GM18951 (cell line): Measurements from ENCODE around the gene FIBP.

Experiments used
- POLR2A ChIP-seq: IDR thresholded peaks from 4 replicates; pipeline ENCODE4 v1.6.1; 2011; ENCODE audit warnings: mild to moderate bottlenecking; ENCODE audit not compliant: insufficient read length, insufficient read depth; ENCODE audit errors: extremely low read depth
- in situ Hi-C: fragments of 300-500 bp; cut with MboI; formaldehyde crosslinking; loops from one replicate; pipeline ENCODE4 v1.12.0; 2022; ENCODE audit warnings: low sequenced_read_pairs, mixed read lengths, inconsistent platforms; ENCODE audit not compliant: unreplicated experiment

Gene FIBP

GRCh38 chr11:65865550-65866172 is 22.6 kb downstream of the FIBP start:
- in situ Hi-C loops: no loop called here
- TF ChIP-seq POLR2A: no peak

GRCh38 chr11:65864706-65865471 is 23.4 kb downstream of the FIBP start:
- in situ Hi-C loops: no loop called here
- no peak for TF ChIP-seq POLR2A

- TF ChIP-seq POLR2A: no peak
- in situ Hi-C loops: no loop called here
These were observed 24.2 kb downstream of the FIBP start for GRCh38 chr11:65863889-65864705.

DNA sequence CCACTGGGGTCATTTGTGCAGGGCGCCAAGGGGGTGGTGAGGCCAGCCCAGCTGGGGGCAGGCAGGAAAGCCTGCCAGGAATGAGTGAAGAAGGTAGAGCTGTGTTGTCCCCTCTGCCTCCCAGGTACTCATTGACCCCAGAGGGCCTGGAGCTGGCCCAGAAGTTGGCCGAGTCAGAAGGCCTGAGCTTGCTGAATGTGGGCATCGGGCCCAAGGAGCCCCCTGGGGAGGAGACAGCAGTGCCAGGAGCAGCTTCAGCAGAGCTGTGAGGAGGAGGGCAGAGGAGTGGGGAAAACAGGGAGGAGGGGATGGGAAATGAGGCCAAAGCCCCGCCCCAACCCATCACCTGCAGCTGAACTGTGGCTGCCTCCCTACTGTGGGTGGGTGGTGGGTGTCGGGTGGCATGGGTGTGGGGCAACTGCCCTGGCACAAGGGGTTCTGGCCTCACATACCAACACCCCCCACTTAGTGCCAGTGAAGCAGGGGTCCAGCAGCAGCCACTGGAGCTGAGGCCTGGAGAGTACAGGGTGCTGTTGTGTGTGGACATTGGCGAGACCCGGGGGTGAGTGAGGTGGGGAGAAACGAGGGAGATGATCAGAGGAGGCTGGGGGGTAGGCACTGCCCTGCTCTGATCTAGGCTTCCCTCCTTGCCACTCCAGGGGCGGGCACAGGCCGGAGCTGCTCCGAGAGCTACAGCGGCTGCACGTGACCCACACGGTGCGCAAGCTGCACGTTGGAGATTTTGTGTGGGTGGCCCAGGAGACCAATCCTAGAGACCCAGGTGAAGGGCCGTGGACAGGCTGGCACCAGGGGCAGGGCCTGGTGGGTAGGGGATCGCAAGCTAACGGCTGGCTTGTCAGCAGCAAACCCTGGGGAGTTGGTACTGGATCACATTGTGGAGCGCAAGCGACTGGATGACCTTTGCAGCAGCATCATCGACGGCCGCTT is 25.1 kb downstream of the FIBP start:
- in situ Hi-C loops: no loop called here
- TF ChIP-seq POLR2A: no peak

DNA sequence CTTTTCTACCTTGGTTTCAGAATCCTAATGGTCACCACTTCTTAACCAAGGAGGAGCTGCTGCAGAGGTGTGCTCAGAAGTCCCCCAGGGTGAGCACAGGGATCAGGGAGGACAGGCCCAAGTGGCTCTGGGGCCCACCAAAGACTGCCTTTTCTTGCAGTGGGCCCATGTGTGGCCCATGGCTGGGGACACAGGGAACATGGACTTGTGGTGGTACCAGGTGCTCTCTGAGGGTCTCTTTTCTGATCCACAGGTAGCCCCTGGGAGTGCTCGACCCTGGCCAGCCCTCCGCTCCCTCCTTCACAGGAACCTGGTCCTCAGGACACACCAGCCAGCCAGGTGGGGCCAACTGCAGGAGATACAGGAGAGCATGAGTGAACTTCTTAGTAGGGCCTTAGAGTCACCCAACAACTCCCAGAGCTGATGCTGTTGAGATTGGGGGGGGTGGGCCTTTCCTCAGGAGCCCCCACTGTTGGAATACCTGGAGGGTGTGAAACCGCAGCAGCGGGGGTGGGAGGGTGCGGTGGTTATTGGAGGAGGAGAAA is 26.0 kb downstream of the FIBP start:
- TF ChIP-seq POLR2A: no peak
- in situ Hi-C loops: no loop called here

- in situ Hi-C loops: no loop called here
- TF ChIP-seq POLR2A: no peak
These were observed 26.6 kb downstream of the FIBP start for GRCh38 chr11:65861533-65862183.

- TF ChIP-seq POLR2A: no peak
- in situ Hi-C loops: no loop called here
These were observed 27.1 kb downstream of the FIBP start for GRCh38 chr11:65861165-65861505.

GRCh38 chr11:65860278-65861164 is 27.8 kb downstream of the FIBP start, which contains the start of gene MUS81:
Gene MUS81, plus strand, starts transcription at chr11:65860433. Its CDS starts 321 bp downstream, at chr11:65860754.
- in situ Hi-C loops: no loop called here
- peak; percentile 81 for TF ChIP-seq POLR2A

- in situ Hi-C loops: no loop called here
- TF ChIP-seq POLR2A: no peak
These were observed 28.4 kb downstream of the FIBP start for GRCh38 chr11:65859812-65860277.

GRCh38 chr11:65859095-65859811 is 29.0 kb downstream of the FIBP start:
- TF ChIP-seq POLR2A: peak; percentile 96
- in situ Hi-C loops: no loop called here

- no peak for TF ChIP-seq POLR2A
- in situ Hi-C loops: no loop called here
These were observed 29.6 kb downstream of the FIBP start for GRCh38 chr11:65858681-65859087.
